Fibroblast of gingiva (primary cell): ENCODE measurements around the gene ZBP1.

ENCODE experiments used
- DNase-seq: peaks from one replicate; pipeline ENCODE4 v3.0.0-alpha.2; 2011; ENCODE audit warnings: low read depth

ZBP1 gene

DNA sequence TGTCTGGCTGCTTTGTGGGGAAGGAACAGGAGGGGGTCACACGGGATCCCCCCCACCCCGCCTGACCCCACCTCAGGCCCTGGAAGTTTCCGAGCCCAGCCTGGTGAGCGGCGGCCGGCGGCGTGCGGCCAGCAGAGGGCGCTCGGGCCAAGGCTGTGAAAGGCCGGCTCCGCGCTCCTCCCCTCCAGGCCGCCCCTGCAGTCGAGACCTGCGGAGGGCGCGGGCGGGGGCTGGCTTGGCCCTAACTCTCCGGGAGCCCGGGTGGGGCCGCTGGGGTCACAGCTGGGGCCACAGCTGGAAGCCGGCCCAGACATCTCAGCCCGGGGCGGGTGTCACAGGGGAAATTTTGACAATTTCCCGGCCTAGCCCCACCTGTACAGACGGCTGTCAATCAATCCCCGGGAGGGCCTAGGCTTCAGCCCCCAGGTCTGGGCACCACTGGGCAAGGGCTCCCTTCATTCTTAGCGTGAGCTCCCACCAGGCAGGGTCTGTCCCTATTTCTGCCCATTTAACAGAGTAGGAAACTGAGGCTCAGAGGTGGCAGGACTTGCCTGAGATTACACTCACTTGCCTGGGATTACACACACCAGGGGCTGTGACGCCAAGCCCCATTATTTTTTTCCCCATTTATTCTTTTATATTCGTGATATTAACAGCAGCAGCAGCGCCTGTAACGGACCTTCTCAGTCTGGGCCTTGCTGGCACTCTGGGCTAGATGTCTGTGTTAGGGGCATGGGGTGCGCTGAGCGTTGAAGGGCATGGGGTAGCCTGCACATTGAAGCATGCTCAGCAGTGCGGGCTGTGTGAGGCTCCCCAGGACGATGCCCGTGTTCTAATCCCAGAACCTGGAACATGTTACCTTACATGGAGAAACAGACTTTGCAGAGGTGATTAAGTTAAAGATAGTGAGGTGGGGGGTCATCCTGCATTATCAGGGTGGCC lies 23.0 kb downstream of the ZBP1 start:
- peak; percentile 27 for DNase-seq

DNA sequence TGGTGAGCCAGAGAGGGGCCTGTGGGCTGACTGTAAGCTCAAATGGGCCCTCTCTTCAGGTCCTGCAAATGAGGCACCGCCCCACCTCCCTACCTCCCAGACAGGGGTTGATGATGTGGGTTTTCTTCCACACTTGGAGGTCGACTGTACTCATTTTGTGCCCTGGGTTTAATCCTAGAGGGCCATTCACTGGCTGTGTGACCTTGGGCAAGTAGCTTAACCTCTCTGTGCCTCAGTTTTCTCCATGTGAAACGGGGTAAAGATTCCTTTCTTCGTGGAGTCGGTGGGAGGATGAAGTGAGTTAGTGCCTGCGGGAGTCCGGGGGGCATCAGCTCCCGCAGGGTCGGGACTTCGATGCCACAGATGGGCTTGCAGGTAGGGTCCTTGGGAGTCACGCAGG lies 23.9 kb downstream of the ZBP1 start:
- no peak for DNase-seq

DNA sequence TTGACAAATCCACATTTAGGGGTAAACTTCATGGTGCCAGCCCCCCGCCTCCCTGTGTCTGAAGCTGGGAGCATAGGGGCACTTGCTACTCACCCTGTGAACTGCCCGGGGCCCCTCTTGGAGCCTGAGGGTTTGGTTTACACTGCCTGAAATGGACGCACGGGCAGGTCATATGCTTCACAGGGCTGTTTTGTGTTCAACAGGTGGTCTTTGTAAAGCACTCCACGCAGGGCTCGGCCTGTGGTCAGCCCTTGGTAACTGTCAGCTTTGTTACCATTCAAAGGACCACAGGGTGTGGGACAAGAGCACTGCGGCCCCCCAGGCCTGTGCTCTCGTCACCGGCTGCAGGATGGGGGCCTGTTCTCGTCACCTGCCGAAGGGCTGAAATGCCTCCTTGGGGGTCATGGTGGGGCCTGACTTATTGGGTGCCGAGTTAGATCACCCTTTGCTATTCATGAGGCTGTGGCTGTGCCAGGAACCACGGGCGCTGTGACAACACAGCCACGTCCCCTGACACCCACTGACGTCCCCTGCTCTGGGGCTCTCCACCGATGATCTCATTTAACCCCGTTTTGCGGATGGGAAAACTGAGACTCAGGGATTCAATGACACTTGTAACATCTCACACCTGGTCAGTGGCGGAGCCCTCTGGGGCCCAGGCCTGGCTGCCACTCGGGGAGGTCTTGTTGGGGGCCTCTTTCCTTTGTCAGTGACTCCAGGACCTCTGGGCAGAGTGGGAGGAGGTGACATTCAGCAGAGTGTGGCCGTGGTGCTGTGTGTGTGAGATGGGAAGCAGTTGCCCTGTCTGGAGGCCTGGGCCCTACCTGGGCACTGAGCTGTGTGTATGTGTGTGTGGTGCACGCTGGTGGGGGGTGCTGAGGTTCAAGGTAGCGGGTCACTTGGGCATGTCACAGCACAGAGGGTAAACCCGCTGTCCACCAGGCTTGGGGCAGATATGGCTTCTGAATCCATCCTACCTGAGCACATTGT lies 24.9 kb downstream of the ZBP1 start:
- no peak for DNase-seq

DNA sequence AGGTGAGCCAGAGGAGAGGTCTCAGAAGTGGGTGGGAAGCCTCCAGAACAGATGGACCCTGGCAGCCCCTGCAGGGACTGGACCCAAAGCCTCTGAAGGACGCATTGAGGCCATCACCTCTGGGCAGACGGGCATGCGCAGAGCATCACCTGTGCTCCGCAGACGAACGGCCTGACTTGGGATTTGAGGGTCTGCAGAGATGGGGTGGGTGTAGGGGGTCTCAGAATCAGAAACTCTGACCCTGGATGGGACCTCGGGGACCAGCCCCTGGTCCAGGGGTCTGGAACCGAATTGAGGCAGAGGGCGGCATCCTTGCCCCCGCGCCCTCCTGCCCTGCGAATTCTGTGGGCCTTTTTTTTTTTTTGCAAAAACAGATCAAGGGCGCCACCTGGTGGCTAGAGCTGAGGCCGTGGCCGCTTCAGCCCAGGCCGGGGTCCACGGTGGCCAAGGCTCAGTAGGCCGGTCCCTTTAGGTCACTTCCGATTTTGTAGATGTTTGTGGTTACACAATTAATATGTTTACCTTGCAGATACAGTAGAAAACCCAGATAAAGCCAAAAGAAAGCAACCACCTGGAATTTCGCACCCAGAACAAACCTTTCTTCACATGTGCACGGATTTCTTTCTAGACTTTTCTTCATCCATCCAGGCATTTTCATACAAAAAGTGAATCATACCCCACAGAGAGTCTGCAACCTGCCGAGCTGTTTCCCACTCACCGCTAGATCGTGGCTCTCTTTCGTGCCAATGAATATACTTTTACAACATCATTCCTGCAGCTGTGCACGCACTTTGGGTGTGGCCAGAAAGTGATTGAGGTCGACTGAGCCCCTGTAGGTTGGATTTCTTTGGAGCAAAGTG lies 25.9 kb downstream of the ZBP1 start:
- no peak for DNase-seq

DNA sequence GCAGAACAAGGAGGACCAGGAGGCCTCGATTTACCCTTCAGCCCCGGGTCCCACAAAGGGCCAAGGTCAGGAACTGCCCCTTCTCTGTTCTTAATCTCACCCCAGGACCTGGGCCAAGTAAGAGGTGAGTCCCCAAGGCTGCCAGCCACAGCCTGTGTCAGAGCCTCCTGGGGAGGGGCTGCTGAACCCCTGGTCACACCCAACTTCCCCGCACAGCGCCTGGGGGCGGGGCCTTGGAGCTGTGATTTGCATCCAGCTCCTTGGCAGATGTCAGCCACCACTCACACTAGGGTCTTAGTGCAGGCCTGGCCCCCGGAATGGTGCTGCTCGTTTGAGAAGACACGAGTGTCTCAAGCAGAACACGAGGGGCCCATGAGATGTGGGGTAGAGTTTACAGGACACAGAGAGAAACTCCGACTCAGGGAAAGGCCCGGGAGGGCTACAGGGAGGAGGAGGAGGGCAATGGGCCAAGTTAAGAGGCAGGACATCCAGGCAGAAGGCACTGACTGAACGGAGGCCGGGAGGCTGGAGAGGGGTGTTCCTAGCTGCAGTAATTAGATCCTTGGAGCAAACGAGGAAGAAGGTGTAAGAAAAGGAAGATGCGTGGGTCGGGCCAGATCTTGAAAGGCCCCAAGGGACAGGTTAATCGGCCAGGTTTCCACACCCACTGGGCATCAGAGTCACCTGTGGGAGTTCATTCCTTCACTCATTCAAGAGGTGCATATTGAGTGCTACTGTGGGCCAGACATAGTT lies 26.9 kb downstream of the ZBP1 start:
- DNase-seq = no peak

DNA sequence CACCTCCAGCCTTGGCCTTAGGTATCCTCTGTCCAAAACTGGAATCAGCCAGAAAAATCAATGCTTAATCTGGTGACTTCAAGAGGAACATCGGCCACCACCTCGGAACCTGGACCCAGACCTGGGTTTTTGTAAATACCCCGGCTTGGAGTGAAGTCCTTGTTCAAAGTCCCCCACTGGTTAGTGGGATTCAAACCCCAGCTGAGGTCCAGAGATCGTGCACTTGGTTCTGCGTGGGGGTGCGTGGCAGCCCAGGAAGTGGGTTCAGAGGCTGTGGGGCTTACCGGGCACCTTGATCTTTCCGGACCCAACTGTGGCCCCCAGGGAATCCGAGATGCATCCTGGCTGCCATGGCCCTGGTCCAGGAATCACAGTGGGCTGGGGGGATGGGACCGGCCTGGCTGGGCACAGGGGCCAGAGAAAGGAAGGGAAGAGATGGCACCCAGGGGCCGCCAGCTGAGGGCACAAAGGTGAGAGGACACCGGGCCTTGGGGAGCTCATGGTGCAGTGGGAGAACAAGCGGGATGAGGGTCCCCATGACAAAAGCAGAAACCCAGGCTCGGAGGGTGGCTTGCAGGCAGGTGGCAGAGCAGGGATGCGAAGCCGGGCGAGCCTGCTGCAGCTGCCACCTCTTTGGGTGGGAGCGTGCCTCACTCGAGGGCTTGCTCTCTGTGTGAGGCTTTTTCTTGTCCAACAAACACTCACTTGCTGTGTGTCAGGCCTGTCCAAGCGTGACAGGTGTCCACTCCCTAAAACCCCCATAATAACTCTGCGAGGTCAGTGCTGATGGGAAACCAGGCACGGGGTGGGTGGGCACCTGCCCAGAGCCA lies 27.7 kb downstream of the ZBP1 start:
- DNase-seq = no peak

DNA sequence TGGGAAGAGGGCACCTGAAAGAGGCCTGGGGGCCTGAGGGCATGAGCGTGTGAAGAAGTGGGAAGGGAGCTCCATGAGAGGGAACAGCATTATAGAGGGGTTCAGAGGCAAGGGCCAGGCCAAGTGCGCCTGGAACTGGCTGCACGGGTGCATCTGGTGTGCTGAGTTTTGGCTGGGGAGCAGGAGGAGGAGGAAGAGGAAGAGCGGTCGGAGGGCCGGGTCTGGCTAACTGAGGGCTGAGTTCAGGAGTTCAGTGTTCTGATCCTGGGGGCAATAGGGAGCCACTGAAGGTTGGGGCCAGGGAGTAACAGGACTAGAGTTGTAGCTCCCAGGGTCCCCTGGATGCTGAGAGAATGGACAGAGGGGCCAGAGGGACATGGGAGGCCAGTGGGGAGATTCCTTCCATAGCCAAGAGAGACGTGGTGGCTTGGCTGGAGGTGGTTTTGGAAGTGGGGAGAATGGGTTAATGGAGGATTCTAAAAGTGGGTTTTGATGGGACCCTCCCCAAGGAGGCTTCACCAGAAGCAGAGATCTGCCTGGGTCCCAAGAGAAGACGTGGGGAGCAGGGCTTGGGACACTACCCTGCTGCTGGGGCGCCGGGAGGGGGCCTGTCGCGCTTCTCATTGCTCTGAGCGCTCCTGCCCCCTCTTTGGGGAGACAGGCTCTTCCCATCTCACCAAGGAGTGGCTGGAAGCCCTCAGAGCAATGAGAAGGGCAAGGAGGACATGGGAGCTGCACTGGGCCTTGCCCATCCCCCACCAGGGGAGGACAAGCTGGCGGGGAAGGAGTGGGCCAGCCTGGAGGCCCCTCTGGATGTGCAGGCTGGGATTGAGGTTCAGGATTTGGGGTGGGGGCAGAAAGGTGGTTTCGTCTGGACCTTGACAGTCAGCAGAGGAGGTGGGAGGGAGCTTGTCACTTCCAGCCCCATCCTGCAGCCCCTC lies 28.7 kb downstream of the ZBP1 start:
- DNase-seq = no peak

DNA sequence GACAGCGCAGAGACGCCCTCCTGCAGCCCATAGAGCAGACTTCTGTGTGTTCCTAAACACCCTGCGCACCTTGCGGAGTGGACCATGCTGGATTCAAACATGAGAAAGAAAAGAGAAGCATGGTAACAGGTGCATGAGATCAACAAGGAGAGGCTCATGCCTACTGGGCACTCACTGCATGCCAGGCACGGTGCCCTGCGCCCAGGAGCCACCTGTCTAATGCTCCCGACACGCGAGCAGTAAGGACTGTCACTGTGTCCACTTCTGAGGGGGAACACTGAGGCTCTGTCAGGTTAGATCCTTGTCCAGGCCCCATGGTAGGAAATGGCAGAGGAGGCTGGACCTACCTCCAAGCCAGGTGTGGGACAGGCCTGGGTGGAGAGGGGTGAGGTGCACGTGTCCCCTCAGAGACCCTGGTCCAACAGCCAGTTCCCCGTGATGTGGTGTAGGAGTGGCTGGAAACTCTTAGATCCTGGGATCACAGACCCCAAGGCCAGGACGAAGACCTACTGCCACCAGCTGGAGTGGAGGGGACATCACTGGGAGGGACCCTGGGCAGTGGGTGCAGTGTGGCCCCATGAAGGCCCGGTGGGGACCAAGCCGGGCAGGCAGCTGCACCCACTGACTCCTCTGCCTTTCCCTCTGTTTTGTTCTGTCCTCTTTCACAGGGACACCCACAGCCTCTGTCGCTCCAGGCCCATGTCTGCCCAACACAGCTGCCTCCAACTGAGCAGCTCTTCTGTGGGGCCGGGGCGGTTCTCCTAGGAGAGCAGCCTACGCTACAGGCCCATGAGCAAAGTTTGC lies 29.5 kb downstream of the ZBP1 start:
- DNase-seq = no peak

DNA sequence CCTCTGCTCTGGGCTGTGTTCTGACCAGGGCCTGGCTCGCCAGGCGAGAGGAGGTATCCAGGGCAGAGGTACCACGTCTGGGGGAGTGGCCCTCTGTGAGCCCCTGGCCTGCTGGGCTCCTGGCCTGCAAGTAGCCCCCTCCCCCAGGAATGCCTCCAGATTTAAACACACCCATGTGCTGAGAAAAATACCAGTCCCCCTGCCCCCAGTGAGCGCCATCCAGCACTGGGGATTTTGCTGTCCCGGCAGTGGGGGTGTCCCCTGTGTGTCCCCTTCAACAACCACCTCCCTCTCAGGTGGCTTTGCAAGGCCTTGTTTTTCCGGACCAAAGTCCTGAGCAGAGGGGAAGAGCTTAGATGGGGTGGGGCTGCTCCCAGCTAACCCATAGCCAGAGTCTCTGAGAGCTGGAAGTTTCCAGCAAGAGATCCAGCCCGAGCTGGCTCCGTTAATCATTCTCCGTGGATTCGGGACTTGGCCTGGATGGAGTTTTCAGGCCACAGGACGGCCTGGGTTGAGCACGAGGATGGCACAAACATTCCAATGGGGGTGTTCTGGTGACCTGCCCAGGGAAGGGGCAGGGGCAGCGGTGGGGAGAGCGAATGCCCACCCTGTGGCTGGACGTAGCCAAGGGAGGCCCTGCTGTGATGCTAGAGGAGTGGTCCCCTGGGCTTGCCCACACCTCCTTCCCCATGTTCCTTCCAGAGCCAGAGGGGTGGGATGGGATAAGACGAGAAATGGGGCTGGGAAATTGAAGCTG lies 30.3 kb downstream of the ZBP1 start:
- no peak for DNase-seq

DNA sequence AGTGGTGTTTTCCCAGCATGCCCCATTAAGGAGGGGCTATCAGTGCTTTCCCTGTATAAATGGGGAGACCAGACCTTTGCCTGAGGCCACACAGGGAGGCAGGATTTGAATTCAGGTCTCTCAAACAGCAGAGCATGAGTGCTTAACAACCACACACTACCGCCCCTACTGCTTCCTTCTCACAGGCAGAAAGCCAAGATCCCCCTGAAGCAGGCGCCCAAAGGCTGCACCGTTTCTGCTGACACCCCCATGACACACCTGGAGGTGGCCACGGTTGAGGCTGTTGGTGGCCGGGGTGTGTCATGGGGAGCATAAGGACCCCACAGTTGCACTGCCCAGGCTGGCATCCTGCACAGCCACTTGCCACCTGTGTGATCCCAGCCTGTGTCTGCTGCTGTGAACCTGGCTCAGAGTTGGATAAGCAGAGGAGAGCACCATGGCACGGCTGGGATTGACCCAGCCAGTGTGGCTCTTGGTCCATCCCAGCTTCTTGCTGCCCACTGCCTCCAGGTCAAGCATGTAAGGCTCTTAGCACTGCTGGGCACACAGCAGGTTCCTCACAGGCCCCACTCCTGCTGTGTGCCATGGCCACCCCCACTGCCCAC lies 31.0 kb downstream of the ZBP1 start:
- DNase-seq = no peak

DNA sequence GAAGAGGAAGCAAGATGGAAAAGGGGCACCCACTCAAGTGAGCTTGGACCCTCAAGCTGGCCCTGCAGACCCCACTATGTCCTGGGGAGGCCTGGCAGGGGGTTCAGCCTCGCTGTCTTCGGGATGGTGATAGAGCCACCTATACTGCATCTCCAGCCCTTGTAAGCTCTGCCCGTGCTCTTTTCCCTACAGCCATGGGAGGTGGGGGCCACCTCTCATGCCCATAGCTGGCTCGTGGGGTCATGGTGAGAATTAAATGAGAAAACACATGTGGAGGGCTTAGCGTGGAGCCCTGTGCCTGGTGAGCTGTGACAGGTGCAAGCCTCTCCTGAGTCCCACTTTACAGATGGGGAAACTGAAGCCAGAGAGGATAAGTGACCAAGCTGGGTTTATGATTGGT lies 31.6 kb downstream of the ZBP1 start:
- no peak for DNase-seq

DNA sequence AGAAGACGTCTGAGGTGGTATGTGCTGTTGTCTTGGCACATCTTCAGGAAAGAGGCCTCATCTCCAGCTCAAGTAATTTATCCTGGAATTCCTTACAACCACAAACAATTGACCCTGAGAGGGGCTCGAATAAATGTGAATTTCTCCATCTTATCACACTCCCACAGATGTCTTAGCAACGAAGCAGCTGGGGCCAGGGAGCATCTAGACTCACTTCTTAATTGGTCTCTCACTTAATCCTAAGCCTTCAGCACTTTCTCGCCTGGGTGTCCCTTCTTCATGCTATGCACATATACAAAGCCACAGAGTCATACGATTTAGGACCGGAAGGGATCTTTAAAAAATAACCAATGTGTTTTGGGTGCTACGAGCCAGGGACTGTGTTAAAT lies 32.2 kb downstream of the ZBP1 start:
- no peak for DNase-seq

DNA sequence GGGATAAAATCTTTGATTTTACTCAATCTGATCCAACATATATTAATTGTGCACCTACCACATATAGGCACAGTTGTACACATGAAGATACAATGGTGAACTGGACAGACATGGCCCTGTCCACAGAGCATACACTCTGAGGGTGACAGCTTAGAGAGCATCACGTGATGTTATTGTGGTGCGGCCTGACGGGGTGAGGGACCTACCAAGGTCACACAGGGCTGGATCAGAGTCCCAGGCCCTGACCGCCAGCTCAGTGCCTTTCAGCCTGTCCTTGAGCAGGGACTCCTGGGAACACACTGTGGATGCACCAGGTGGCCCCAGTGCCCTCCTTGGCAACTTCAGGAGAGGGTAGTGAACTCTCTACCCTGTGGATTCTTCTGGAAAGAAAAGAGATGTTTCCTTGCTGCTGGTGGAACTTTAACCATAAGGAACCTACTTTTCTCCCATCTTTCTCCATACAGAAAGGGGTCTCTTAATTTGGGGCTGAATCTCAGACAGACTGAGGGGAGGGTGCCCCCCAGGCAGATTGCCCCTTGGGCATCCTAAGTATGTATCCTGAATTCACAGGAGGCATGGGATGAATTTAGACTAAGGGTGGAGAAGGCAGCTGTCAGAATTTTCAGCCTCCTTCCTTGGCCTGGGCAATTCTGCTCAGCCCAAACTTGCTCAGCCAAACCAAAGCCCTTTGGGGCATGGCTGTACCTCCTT lies 32.8 kb downstream of the ZBP1 start:
- DNase-seq = no peak

DNA sequence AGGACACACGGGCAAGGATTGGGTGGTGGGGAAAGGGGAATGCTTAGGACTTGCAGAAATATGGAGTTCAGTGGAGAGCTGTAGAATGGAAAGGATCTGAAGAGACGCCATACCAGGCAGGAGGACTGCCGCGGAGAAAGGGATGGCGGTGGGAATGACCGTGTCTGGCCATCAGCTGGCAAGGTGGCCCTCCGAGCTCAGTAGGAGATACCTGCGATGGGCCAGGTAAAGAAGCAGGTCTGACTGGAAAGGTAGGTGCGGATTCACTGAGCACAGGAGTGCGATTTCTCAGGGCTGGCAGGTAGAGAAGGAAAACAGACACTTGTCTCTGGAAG lies 33.3 kb downstream of the ZBP1 start:
- no peak for DNase-seq

DNA sequence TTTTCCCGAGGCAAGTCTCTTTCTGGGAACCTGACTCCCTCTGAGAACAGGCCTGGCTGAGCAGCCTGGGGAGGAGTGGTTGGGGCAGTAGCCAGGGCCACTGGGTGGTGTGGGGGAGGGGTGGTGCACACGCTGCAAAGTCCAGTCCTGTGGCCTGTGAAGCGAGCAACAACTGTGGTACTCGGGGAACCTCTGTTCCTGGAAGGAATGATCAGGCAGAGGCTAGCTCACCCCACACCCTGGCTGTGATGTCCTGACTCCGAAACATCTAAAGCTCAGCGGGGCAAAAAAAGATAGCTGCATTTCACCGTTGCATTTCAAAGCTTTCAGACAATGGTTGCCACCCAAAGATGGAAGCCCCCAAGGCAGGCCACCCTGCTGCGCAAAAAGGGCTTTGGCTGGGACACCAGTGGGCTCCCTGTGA lies 33.8 kb downstream of the ZBP1 start:
- DNase-seq = no peak

DNA sequence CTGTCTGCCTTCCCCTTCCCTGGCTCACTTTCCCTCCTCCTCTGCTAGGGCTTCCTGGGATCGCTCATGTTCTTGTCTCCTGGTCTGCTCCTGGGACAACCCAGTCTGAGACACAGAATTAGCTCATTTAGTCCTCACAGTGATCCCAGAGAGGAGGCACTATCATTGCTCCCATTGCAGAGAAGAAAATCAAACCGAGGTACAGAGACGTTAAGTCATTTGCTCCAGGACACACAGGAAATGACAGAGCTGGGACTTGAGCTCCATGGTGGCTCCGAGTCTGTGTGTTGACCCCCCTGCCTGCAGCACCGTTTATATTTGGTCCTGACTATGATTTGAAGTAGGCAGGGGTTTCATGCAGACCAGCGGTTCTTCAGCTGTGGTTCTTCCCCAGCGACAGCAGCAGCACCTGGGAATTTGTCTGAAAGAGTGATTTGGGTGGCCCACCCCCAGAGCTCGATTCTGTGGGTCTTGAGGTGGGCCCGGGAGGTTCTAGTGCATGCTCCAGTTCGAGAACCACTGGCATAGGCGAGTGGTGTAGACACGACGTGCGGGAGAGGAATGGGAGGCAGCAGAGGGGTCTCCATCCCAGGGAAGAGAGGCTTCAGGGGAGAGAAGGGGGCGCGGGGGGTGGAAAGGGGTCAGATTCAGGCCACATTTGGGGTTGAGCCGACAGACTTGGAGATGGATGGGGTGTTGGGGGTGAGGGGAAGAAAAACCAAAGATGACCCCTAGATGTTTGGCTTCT lies 34.6 kb downstream of the ZBP1 start:
- DNase-seq = no peak
